RWPE1 (cell line): ENCODE data around the gene BCR.
"Not testable (repeated sequence)": the region's sequence is repeated elsewhere in the genome, so short reads cannot be mapped to it uniquely, and the experiment has no call there.

Experiments
- CTCF ChIA-PET: fragments of 350-600 bp; sonication (Branson Sonifier 250); formaldehyde crosslinking; extraction: SDS; loops from one replicate; lab custom pipeline; 2021; lab: Yijun Ruan, JAX
- POLR2A ChIA-PET: fragments of 400-600 bp; formaldehyde crosslinking; extraction: SDS; loops from one replicate; lab custom pipeline; 2020; ENCODE audit warnings: antibody characterized with exemption; ENCODE audit not compliant: low non-redundant PET; lab: Yijun Ruan, JAX
- DNase-seq: peaks from one replicate; pipeline ENCODE4 v3.0.0; 2012; ENCODE audit warnings: low spot score
- H3K27ac ChIP-seq: fragments of 450-650 bp; 2 replicates; pipeline ENCODE4 v1.5.1; 2017
- CTCF ChIP-seq: fragments of 450-650 bp; conservative IDR thresholded peaks from 2 replicates; pipeline ENCODE4 v1.5.1; 2017; ENCODE audit warnings: low read depth, mild to moderate bottlenecking

Gene BCR

GRCh38 chr22:23313791-23314567, 133.7 kb downstream of the BCR start:
- H3K27ac ChIP-seq: peak overlapping the region; percentile 29
- DNase-seq: no peak
- no peak for TF ChIP-seq CTCF
- CTCF ChIA-PET: interaction anchor here (1.8 kb wide), 1 partner anchor 72 kb away, joined by 4 read pairs; no protein-coding TSS in a partner anchor
- POLR2A ChIA-PET: no interaction called here

GRCh38 chr22:23315341-23315917, 135.1 kb downstream of the BCR start:
- DNase-seq: peak; percentile 22
- H3K27ac ChIP-seq: peak overlapping the region; percentile 29
- peak; percentile 68 for TF ChIP-seq CTCF
- POLR2A ChIA-PET: no interaction called here
- CTCF ChIA-PET: interaction anchor here (0.6 to 1.8 kb wide), 2 partner anchors 70 to 118 kb away, joined by 4 read pairs; no protein-coding TSS in a partner anchor

GRCh38 chr22:23316596-23316995, 136.3 kb downstream of the BCR start:
- H3K27ac ChIP-seq, CTCF ChIA-PET, POLR2A ChIA-PET, DNase-seq: not testable (repeated sequence)

GRCh38 chr22:23318316-23318715, 138.0 kb downstream of the BCR start:
- DNase-seq, H3K27ac ChIP-seq, CTCF ChIA-PET, POLR2A ChIA-PET: not testable (repeated sequence)

- H3K27ac ChIP-seq, DNase-seq, CTCF ChIA-PET, POLR2A ChIA-PET: not testable (repeated sequence)
Measured at GRCh38 chr22:23322497-23323080, 142.3 kb downstream of the BCR start.

- POLR2A ChIA-PET, DNase-seq, CTCF ChIA-PET, H3K27ac ChIP-seq: not testable (repeated sequence)
Measured at GRCh38 chr22:23323960-23324688, 143.8 kb downstream of the BCR start.

- TF ChIP-seq CTCF: no peak
- POLR2A ChIA-PET: no interaction called here
- DNase-seq: no peak
- H3K27ac ChIP-seq: no peak overlapping the region
- CTCF ChIA-PET: no interaction called here
Measured at GRCh38 chr22:23325183-23325582, 144.9 kb downstream of the BCR start.

- POLR2A ChIA-PET, H3K27ac ChIP-seq, DNase-seq, CTCF ChIA-PET: not testable (repeated sequence)
Measured at GRCh38 chr22:23333822-23334221, 153.5 kb downstream of the BCR start.

- POLR2A ChIA-PET: not testable (repeated sequence)
Measured at GRCh38 chr22:23337672-23338071, 157.4 kb downstream of the BCR start.

GRCh38 chr22:23341942-23342695, 161.8 kb downstream of the BCR start:
- POLR2A ChIA-PET, DNase-seq, CTCF ChIA-PET, H3K27ac ChIP-seq: not testable (repeated sequence)

More at GRCh38 chr22:23337672-23338071, 157.4 kb downstream of the BCR start:
- H3K27ac ChIP-seq, CTCF ChIA-PET, DNase-seq: not testable (repeated sequence)
